ENCODE measurements around the gene CAMK2G. TPM values are rescaled to one million over a fixed set of nuclear protein-coding genes. Genes with fewer than 3 reads are reported as not detected.
A peak's percentile ranks its signal among the peaks of the same experiment; 100 is the strongest.
"Not testable (repeated sequence)": the region's sequence is repeated elsewhere in the genome, so short reads cannot be mapped to it uniquely, and the experiment has no call there.

CAMK2G gene
- total and polyA plus RNA-seq, 7 donors: 15.8 to 60.3 (median 50.5) TPM

DNA sequence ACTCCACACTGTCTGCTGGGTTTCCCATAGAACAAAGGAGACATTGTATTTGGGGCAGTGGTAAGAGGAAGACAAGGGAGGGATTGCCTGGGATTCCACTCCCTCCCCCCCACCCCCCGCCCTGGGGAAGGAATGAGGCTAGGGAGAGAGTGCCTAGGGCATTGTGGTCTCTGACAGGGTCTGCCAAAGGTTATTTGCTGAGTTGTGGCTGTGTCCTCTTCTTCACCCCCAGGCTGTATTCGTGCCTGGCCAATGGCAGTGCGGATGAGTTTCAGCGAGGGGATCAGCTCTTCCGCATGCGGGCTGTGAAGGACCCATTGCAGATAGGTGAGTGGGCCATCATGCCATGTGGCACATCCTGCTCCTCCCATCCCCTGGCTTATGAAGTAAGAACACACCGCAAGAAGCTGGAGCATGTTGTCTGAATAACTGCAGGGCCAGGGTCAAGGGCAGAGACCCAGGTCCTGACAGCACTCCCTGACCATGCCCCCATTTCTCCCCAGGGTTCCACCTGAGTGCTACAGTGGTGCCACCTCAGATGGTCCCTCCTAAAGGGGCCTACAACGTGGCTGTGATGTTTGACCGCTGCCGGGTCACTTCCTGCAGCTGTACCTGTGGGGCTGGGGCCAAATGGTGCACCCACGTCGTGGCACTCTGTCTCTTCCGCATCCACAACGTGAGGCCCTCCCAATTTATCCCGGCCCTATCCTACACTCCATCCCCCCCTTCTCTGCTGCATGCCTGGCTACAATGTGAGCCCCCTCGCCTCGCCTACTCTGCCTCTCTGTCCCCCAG, 85.3 kb downstream of the CAMK2G start:
- Histone ChIP-seq H3K27ac (no peak overlapping the region), H3K4me1 (peaks cover 35% of the 10 kb centered on the region), H3K4me3 (no peak overlapping the region), H3K27me3 (ENCODE audit: insufficient read depth in 3 of 3, low read length in 2 of 3) (no peaks in the 10 kb centered on the region), H3K9me3 (no peaks in the 10 kb centered on the region), H3K36me3 (ENCODE audit: insufficient read depth in 1 of 2, low read depth in 1 of 2) (peaks cover 16 to 61% of the 10 kb centered on the region in 2 donors)
- WGBS, 3 donors: 85 to 89% (median 89%) methylated on average over 17 of the region's 17 CpGs
- intact Hi-C loops (cut with DNase I): loop anchor here in 1 of 2 donors (2.0 kb wide), 1 partner anchor 14 kb away; no protein-coding TSS in a partner anchor
- DNase-seq (no peak), ATAC-seq (no peak)
- TF ChIP-seq, protein P1, sequence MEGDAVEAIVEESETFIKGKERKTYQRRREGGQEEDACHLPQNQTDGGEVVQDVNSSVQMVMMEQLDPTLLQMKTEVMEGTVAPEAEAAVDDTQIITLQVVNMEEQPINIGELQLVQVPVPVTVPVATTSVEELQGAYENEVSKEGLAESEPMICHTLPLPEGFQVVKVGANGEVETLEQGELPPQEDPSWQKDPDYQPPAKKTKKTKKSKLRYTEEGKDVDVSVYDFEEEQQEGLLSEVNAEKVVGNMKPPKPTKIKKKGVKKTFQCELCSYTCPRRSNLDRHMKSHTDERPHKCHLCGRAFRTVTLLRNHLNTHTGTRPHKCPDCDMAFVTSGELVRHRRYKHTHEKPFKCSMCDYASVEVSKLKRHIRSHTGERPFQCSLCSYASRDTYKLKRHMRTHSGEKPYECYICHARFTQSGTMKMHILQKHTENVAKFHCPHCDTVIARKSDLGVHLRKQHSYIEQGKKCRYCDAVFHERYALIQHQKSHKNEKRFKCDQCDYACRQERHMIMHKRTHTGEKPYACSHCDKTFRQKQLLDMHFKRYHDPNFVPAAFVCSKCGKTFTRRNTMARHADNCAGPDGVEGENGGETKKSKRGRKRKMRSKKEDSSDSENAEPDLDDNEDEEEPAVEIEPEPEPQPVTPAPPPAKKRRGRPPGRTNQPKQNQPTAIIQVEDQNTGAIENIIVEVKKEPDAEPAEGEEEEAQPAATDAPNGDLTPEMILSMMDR (IDR thresholded peaks at IDR 0.05): no peak

DNA sequence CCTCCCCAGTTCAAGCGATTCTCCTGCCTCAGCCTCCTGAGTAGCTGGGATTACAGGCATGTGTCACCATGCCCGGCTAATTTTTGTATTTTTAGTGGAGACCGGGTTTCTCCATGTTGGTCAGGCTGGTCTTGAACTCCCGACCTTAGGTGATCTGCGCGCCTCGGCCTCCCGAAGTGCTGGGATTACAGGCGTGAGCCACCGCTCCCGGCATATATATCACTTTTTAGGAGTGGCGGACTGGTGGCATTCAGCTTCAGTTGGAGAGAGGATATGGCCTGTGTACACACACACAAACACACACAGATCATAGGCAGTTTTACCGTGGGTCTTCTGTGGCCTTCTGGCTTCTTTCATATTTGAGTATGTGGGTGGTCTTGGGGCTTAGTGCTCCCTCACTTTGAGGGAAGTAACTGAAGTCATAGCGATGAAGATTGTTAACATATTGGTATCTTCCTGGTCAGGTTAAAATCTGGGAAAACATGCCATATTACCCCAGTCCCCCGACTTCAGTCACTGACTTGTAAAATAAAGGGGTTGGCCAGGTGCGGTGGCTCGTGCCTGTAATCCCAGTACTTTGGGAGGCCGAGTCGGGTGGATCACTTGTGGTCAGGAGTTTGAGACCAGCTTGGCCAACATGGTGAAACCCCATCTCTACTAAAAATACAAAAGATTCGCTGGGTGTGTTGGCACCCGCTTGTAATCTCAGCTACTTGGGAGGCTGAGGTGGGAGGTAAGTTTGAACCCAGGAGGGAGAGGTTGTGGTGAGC, 87.1 kb downstream of the CAMK2G start:
- H3K9me3 ChIP-seq; ATAC-seq; DNase-seq; H3K27me3 ChIP-seq (ENCODE audit: insufficient read depth in 3 of 3, low read length in 2 of 3); intact Hi-C loops (cut with DNase I): not testable (repeated sequence)
- WGBS, 3 donors: 74 to 83% (median 78%) methylated on average over 21 of the region's 21 CpGs
- Histone ChIP-seq H3K4me1 (peaks cover 50% of the 10 kb centered on the region), H3K27ac (peak overlapping the region; percentile 96), H3K4me3 (peak overlapping the region; percentile 72), H3K36me3 (ENCODE audit: insufficient read depth in 1 of 2, low read depth in 1 of 2) (peaks cover 16 to 47% of the 10 kb centered on the region in 2 donors)

DNA sequence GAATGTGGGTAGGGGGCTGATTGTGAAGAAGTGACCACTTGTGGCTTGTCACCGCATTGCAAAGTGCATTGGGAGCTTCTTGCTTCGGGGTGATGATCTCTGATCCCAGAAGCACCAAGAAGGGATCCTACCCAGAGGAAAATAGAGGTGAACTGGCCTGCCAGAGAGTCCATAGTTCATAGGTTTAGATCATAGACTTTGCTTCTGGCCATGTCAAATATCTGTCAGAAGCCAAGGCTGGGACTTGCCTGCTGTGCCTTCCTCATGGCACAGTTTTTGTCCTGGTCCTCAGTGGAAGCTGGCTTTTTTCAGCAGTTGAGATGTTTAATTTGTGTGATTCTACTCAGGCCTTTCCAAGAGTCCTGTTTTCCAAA, 87.9 kb downstream of the CAMK2G start:
- Histone ChIP-seq H3K36me3 (ENCODE audit: insufficient read depth in 1 of 2, low read depth in 1 of 2) (peaks cover 16 to 40% of the 10 kb centered on the region in 2 donors), H3K27me3 (ENCODE audit: insufficient read depth in 3 of 3, low read length in 2 of 3) (no peaks in the 10 kb centered on the region), H3K4me1 (peaks cover 50% of the 10 kb centered on the region), H3K27ac (peak overlapping the region; percentile 96), H3K9me3 (no peaks in the 10 kb centered on the region), H3K4me3 (peak overlapping the region; percentile 72)
- intact Hi-C loops (cut with DNase I): no loop called here
- TF ChIP-seq, protein P1 (IDR thresholded peaks at IDR 0.05): no peak
- no peak for DNase-seq
- no peak for ATAC-seq
- 0 to 5% (median 0%) methylated on average over 2 of the region's 2 CpGs for WGBS, 3 donors

DNA sequence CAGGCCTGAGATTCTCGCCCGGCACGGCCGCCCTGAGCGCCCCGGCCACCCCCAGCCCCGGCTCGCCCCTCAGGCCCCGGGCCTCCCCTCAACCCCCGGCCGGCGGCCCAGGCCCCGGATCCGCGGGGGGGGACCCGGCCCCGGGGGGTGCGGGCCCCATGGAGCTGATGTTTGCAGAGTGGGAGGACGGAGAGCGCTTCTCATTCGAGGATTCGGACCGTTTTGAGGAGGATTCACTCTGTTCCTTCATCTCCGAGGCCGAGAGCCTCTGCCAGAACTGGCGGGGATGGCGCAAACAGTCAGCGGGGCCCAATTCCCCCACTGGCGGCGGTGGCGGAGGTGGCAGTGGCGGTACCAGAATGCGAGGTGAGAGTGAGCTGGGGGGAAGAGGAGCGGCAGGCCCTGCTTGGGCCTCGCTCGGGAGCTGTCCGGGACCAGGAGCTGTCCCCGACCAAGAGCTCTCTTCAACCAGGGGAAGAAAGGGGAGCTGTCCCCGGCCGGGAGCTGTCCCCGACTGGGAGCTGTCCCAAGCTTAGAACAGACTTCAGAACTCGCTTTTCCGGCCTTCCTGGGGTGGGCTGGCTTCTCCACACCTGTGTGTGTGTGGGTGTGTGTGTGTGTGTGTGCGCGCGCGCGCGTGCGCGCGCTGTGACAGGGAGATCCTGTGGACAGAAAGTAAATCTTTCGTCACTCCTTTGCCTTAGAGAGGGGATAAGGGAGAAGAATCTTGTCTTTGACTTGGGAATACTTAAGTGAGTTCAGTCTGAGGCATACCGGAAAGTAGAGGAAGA, 88.4 kb downstream of the CAMK2G start:
- 0 to 1% (median 1%) methylated on average over 43 to 54 of the region's 54 CpGs for WGBS, 3 donors
- TF ChIP-seq, protein P1 (IDR thresholded peaks at IDR 0.05): no peak
- ATAC-seq (peak; percentile 24 to 55 (median 49)), DNase-seq (peak; percentile 42 to 73)
- H3K9me3 ChIP-seq: no peaks in the 10 kb centered on the region
- peak overlapping the region; percentile 96 for H3K27ac ChIP-seq
- H3K4me3 ChIP-seq: peak overlapping the region; percentile 72
- H3K27me3 ChIP-seq (ENCODE audit: insufficient read depth in 3 of 3, low read length in 2 of 3): no peaks in the 10 kb centered on the region
- peaks cover 54% of the 10 kb centered on the region for H3K4me1 ChIP-seq
- H3K36me3 ChIP-seq (ENCODE audit: insufficient read depth in 1 of 2, low read depth in 1 of 2): peaks cover 11 to 34% of the 10 kb centered on the region in 2 donors
- intact Hi-C loops (cut with DNase I): no loop called here
